ENCODE data around the gene PRDM7. TPM values are rescaled to one million over a fixed set of nuclear protein-coding genes. Genes with fewer than 3 reads are reported as not detected.

PRDM7 gene
- total and polyA plus RNA-seq, 2 donors from 2014 or later: not detected

- no peaks in the 10 kb centered on the region for H3K4me1 ChIP-seq (ENCODE audit: control insufficient read depth in 2 of 3, insufficient read depth in 2 of 3, low read depth in 1 of 3, low read length in 3 of 3)
- FAIRE-seq: no peak
- peaks cover 11 to 21% (median 15%) of the 10 kb centered on the region in 3 donors for H3K36me3 ChIP-seq (ENCODE audit: control insufficient read depth in 2 of 3, insufficient read depth in 3 of 3, low read length in 3 of 3)
- no peak overlapping the region for H3K4me3 ChIP-seq (ENCODE audit: low read length in 3 of 3)
- H3K27me3 ChIP-seq (ENCODE audit: control insufficient read depth, insufficient read depth, low read length): no peaks in the 10 kb centered on the region
- no peak for DNase-seq
- H3K9ac ChIP-seq (ENCODE audit: low read length in 3 of 3): no peak overlapping the region
- TF ChIP-seq CTCF (IDR thresholded peaks at IDR 0.05; ENCODE audit: borderline replicate concordance, extremely low read depth, insufficient read depth): no peak
- no peak overlapping the region for H3K27ac ChIP-seq (ENCODE audit: low read depth in 2 of 2, low read length in 2 of 2)
- intact Hi-C loops (cut with DNase I): no loop called here
- peaks cover 0 to 3% (median 0%) of the 10 kb centered on the region in 3 donors for H3K9me3 ChIP-seq (ENCODE audit: control insufficient read depth in 2 of 3, insufficient read depth in 1 of 3, low read length in 3 of 3)
Observed at GRCh38 chr16:90028985-90029384, 48.1 kb downstream of the PRDM7 start.

GRCh38 chr16:90027611-90028010 lies 49.5 kb downstream of the PRDM7 start:
- no peak for TF ChIP-seq CTCF (IDR thresholded peaks at IDR 0.05; ENCODE audit: borderline replicate concordance, extremely low read depth, insufficient read depth)
- Histone ChIP-seq H3K36me3 (ENCODE audit: control insufficient read depth in 2 of 3, insufficient read depth in 3 of 3, low read length in 3 of 3) (peaks cover 11 to 15% (median 11%) of the 10 kb centered on the region in 3 donors), H3K9me3 (ENCODE audit: control insufficient read depth in 2 of 3, insufficient read depth in 1 of 3, low read length in 3 of 3) (peaks cover 0 to 3% (median 0%) of the 10 kb centered on the region in 3 donors), H3K4me3 (ENCODE audit: low read length in 3 of 3) (no peak overlapping the region), H3K27me3 (ENCODE audit: control insufficient read depth, insufficient read depth, low read length) (no peaks in the 10 kb centered on the region), H3K9ac (ENCODE audit: low read length in 3 of 3) (no peak overlapping the region), H3K4me1 (ENCODE audit: control insufficient read depth in 2 of 3, insufficient read depth in 2 of 3, low read depth in 1 of 3, low read length in 3 of 3) (peaks cover 0 to 5% (median 0%) of the 10 kb centered on the region in 3 donors), H3K27ac (ENCODE audit: low read depth in 2 of 2, low read length in 2 of 2) (no peak overlapping the region)
- intact Hi-C loops (cut with DNase I): no loop called here
- FAIRE-seq: no peak
- no peak for DNase-seq

- FAIRE-seq: no peak
Observed at GRCh38 chr16:90026135-90026534, 51.0 kb downstream of the PRDM7 start.

More at GRCh38 chr16:90026135-90026534, 51.0 kb downstream of the PRDM7 start:
- H3K4me1 ChIP-seq (ENCODE audit: control insufficient read depth in 2 of 3, insufficient read depth in 2 of 3, low read depth in 1 of 3, low read length in 3 of 3): peaks cover 0 to 14% (median 0%) of the 10 kb centered on the region in 3 donors
- H3K4me3 ChIP-seq (ENCODE audit: low read length in 3 of 3): no peak overlapping the region
- H3K9me3 ChIP-seq (ENCODE audit: control insufficient read depth in 2 of 3, insufficient read depth in 1 of 3, low read length in 3 of 3): no peaks in the 10 kb centered on the region
- H3K9ac ChIP-seq (ENCODE audit: low read length in 3 of 3): no peak overlapping the region
- intact Hi-C loops (cut with DNase I): no loop called here
- H3K36me3 ChIP-seq (ENCODE audit: control insufficient read depth in 2 of 3, insufficient read depth in 3 of 3, low read length in 3 of 3): peaks cover 0 to 2% (median under 1%) of the 10 kb centered on the region in 3 donors
- H3K27ac ChIP-seq (ENCODE audit: low read depth in 2 of 2, low read length in 2 of 2): no peak overlapping the region
- peak in 2 of 5 donors; percentile 18 to 43 for DNase-seq
- no peak for TF ChIP-seq CTCF (IDR thresholded peaks at IDR 0.05; ENCODE audit: borderline replicate concordance, extremely low read depth, insufficient read depth)
- no peaks in the 10 kb centered on the region for H3K27me3 ChIP-seq (ENCODE audit: control insufficient read depth, insufficient read depth, low read length)
